ENCODE results near the gene S1PR3. TPM values are rescaled to one million over a fixed set of nuclear protein-coding genes. Genes with fewer than 3 reads are reported as not detected.

S1PR3 gene
- total RNA-seq, 1 donor from 2014 or later, result not detected

DNA sequence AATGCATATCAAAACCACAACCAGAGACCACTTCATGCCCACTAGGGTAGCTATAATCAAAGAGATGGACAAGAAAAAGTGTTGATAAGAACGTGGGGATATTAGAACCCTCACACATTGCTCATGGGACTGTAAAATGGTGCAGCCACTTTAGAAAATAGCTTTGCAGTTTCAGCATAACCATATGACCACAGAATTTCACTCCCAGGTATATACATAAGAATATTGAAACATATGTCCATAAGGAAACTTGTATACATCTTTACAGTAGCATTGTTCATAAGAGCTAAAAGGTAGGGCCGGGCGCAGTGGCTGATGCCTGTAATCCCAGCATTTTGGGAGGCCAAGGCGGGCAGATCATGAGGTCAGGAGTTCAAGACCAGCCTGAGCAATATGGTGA is 56.4 kb downstream of the S1PR3 start:
- peaks cover 13% of the 10 kb centered on the region for H3K27me3 Mint-ChIP-seq
- no peak for ATAC-seq (ENCODE audit: low read depth)
- ChIA-PET POLR2A (no interaction called here), CTCF (no interaction called here)
- no peak for DNase-seq
- H3K36me3 Mint-ChIP-seq (ENCODE audit: low read depth), result no peaks in the 10 kb centered on the region
- H3K4me1 Mint-ChIP-seq, result no peaks in the 10 kb centered on the region
- no peak overlapping the region for H3K27ac Mint-ChIP-seq
- no peak overlapping the region for H3K4me3 Mint-ChIP-seq
- no peaks in the 10 kb centered on the region for H3K9me3 Mint-ChIP-seq
- TF ChIP-seq, protein P1, sequence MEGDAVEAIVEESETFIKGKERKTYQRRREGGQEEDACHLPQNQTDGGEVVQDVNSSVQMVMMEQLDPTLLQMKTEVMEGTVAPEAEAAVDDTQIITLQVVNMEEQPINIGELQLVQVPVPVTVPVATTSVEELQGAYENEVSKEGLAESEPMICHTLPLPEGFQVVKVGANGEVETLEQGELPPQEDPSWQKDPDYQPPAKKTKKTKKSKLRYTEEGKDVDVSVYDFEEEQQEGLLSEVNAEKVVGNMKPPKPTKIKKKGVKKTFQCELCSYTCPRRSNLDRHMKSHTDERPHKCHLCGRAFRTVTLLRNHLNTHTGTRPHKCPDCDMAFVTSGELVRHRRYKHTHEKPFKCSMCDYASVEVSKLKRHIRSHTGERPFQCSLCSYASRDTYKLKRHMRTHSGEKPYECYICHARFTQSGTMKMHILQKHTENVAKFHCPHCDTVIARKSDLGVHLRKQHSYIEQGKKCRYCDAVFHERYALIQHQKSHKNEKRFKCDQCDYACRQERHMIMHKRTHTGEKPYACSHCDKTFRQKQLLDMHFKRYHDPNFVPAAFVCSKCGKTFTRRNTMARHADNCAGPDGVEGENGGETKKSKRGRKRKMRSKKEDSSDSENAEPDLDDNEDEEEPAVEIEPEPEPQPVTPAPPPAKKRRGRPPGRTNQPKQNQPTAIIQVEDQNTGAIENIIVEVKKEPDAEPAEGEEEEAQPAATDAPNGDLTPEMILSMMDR (IDR thresholded peaks at IDR 0.05), result no peak
- intact Hi-C loops (cut with micrococcal nuclease), result no loop called here

DNA sequence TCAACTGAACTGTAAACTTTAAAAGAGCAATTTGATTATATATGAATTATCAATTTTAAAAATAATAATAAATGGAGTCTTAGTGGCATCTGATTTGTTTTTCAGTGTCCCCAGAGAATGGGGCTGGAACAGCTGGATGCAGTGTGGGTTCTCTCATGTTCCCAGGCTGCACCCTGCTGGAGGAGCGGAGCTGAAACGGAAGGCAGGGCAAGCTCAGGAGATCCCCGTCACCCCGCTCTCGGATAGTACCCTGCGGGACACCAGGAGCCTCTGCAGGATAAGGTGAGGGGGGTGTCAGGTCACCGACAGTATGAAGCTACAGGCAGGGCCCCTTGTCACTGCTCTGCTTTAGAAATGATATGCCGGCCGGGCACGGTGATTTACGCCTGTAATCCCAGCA is 57.3 kb downstream of the S1PR3 start:
- no peaks in the 10 kb centered on the region for H3K4me1 Mint-ChIP-seq
- no peak for ATAC-seq (ENCODE audit: low read depth)
- H3K9me3 Mint-ChIP-seq, result no peaks in the 10 kb centered on the region
- intact Hi-C loops (cut with micrococcal nuclease), result no loop called here
- ChIA-PET CTCF (no interaction called here), POLR2A (no interaction called here)
- TF ChIP-seq, protein P1 (IDR thresholded peaks at IDR 0.05), result no peak
- no peak overlapping the region for H3K27ac Mint-ChIP-seq
- H3K4me3 Mint-ChIP-seq, result no peak overlapping the region
- no peaks in the 10 kb centered on the region for H3K36me3 Mint-ChIP-seq (ENCODE audit: low read depth)
- DNase-seq, result no peak
- peaks cover 13% of the 10 kb centered on the region for H3K27me3 Mint-ChIP-seq

DNA sequence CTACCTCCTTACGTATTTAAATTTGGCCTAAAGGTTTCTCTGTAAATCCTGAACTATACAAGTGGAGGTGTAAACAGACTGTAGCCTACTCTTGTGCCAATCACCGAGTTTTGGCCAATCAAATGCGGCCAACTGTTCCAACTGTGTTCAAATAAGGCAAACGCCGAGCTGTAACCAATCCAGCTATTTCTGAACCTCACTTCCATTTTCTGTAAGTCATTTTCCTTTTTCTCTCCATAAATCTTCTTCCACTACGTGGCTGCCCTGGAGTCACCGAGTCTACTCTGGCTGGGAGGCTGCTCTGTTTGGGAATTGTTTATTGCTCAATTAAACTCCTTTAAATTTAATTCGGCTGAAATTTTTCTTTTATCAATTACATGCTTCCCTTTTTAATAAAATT is 58.4 kb downstream of the S1PR3 start:
- DNase-seq (no peak), ATAC-seq (ENCODE audit: low read depth) (no peak)
- no peak overlapping the region for H3K27ac Mint-ChIP-seq
- H3K27me3 Mint-ChIP-seq, result peaks cover 13% of the 10 kb centered on the region
- intact Hi-C loops (cut with micrococcal nuclease), result no loop called here
- H3K4me3 Mint-ChIP-seq, result no peak overlapping the region
- H3K4me1 Mint-ChIP-seq, result no peaks in the 10 kb centered on the region
- ChIA-PET CTCF (no interaction called here), POLR2A (no interaction called here)
- TF ChIP-seq, protein P1 (IDR thresholded peaks at IDR 0.05), result no peak
- H3K36me3 Mint-ChIP-seq (ENCODE audit: low read depth), result no peaks in the 10 kb centered on the region
- no peaks in the 10 kb centered on the region for H3K9me3 Mint-ChIP-seq

DNA sequence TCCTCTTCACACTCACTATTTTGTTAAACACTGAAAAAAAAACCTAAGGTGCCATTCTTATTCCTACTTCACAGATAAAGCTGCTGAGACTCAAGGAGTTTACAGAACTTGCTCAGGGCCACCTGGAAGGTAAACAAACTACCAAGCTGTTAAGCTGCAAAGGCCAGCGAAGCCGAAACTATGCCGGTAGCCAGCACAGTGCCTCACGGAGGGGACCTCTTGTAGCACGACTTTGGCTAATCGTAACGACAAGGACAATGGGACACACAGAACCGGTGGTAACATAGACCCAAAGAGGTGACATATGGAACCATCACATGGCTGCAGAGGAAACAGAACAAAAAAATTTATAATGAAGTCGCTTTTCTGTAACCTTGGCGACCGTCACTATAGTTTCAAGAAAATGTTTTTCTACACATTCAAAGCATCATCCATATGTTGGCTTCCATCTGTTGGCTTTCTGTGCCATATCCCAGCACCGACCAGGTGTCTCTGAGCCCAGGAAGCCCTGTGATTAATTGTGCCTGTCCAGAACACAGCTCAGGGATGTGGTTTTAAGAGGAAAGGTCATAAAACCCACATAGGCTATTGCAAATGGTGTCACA is 60.3 kb downstream of the S1PR3 start:
- no peaks in the 10 kb centered on the region for H3K9me3 Mint-ChIP-seq
- DNase-seq (no peak), ATAC-seq (ENCODE audit: low read depth) (no peak)
- TF ChIP-seq, protein P1 (IDR thresholded peaks at IDR 0.05), result no peak
- no peaks in the 10 kb centered on the region for H3K36me3 Mint-ChIP-seq (ENCODE audit: low read depth)
- CTCF ChIA-PET, result no interaction called here
- no peaks in the 10 kb centered on the region for H3K4me1 Mint-ChIP-seq
- intact Hi-C loops (cut with micrococcal nuclease), result no loop called here
- POLR2A ChIA-PET, result no interaction called here
- H3K27ac Mint-ChIP-seq, result no peak overlapping the region
- peaks cover 13% of the 10 kb centered on the region for H3K27me3 Mint-ChIP-seq
- H3K4me3 Mint-ChIP-seq, result no peak overlapping the region

DNA sequence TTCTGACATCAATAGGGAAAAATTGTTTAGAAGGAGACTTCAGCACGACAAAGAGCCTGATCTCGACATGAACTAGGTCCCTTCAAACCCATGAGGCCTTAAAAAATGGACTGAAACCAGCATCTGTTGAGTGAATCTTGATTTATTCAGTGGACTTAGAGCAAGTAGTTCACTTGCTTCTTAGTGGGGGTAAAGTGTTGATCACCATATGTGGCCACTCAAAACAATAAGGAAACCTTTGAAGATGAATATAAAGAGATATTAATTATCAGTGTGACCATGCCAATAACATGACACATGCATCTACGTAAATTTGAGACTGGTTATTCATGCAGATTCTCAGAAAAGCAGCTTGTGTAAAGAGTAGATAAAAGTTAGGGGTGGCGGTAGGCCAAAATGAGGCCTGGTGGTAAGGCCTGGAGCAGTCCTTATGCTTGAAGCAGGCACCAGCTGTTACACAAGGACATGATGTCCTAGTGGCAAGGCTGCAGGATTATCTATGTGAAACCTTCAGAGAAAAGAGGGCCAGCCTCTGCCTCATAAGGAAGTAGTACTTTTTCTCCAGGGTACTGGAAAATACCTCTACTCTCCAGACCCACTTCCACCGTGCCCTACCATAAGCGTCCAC is 61.3 kb downstream of the S1PR3 start:
- H3K27ac Mint-ChIP-seq, result no peak overlapping the region
- no peaks in the 10 kb centered on the region for H3K4me1 Mint-ChIP-seq
- no peak for ATAC-seq (ENCODE audit: low read depth)
- TF ChIP-seq, protein P1 (IDR thresholded peaks at IDR 0.05), result no peak
- CTCF ChIA-PET, result no interaction called here
- H3K4me3 Mint-ChIP-seq, result no peak overlapping the region
- no peaks in the 10 kb centered on the region for H3K36me3 Mint-ChIP-seq (ENCODE audit: low read depth)
- POLR2A ChIA-PET, result no interaction called here
- DNase-seq, result no peak
- peaks cover 11% of the 10 kb centered on the region for H3K27me3 Mint-ChIP-seq
- intact Hi-C loops (cut with micrococcal nuclease), result no loop called here
- no peaks in the 10 kb centered on the region for H3K9me3 Mint-ChIP-seq
